GM23248 (cell line): ENCODE measurements around the gene R3HDM2.

Experiments
- EZH2 ChIP-seq: fragments of 200-600 bp; sonication (generic); IDR thresholded peaks from 2 replicates; pipeline ENCODE4 v1.6.1; 2018; ENCODE audit warnings: antibody characterized with exemption, mild to moderate bottlenecking; ENCODE audit not compliant: insufficient read depth, poor library complexity, severe bottlenecking
- EZH2phosphoT487 ChIP-seq: fragments of 200-600 bp; sonication (generic); IDR thresholded peaks from 2 replicates; pipeline ENCODE4 v1.6.1; 2018; ENCODE audit warnings: antibody characterized with exemption, moderate library complexity, mild to moderate bottlenecking, low read depth; ENCODE audit not compliant: insufficient read depth

DNA sequence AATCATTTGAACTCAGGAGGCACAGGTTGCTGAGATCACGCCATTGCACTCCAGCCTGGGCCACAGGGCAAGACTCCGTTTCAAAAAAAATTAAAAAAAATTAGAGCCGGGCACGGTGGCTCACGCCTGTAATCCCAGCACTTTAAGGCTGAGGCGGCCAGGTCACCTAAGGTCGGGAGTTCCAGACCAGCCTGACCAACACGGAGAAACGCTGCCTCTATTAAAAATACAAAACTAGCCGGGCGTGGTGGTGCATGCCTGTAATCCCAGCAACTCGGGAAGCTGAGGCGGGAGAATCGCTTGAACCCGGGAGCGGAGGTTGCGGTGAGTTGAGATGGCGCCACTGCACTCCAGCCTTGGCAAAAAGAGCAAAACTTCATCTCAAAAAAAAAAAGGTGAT lies 35.7 kb downstream of the R3HDM2 start:
- TF ChIP-seq EZH2 (no peak), EZH2phosphoT487 (no peak)
